A549 treated with Hydrocortisone at 1 μM for 4 hours (cell line): Measurements from ENCODE around the gene KNCN. TPM values are rescaled to one million over a fixed set of nuclear protein-coding genes. Genes with fewer than 3 reads are reported as not detected.

Source experiments
- total RNA-seq: library from RNA; stranded (reverse); fragments of 200-300 nt; extraction: Qiagen RNA extraction; gene quantifications from 5 replicates; pipeline ENCODE4 v1.2.3, GENCODE V29; 2022

Gene KNCN
- total RNA-seq, result not detected in 5 replicates

DNA sequence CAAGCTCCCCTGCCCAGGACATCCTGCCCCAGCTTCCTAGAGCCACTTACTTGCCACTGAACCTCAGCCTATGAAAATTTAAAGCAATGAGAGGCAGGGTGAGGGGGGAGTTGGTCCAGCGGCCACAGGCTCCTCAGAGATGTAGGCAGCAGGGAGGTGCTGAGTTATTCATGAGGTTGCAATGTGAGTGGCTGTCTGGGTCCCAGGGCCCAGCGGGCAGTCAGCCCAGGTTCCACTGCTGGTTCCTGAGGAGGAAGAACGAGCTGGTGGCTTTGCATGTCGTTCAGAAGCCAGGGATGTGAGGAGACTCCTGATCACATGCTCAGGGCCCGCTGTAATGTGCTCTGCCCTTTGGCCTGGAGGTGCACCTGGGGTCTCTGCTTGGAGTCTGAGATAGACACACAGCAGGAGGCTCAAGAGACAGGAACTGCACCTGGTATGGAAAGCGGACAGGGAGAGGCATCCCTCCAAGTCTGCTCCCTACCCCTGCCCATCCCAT lies at the start of gene KNCN:
Gene KNCN (minus strand): TSS at position 51 of the 499 bp plus-strand sequence. CDS start 432 bp downstream, outside the sequence.

Other genes with a start within 250 kb of the KNCN start
- gene LRRC41, start 248.0 kb downstream of the KNCN start, total RNA-seq, result 40.6 to 45.7 TPM (median 42.5 TPM) in 5 replicates
- 391 to 458 TPM (median 415 TPM) in 5 replicates for gene UQCRH, start 247.9 kb downstream of the KNCN start, total RNA-seq
- 11.4 to 14.3 TPM (median 12.5 TPM) in 5 replicates for gene NSUN4, start 210.8 kb downstream of the KNCN start, total RNA-seq
- gene FAAH, start 157.3 kb downstream of the KNCN start, total RNA-seq, result 0.61 to 0.88 TPM (median 0.81 TPM) in 5 replicates
- 0.61 to 0.99 TPM (median 0.87 TPM) in 5 replicates for gene DMBX1, start 61.8 kb downstream of the KNCN start, total RNA-seq
- 18.3 to 23.4 TPM (median 20.1 TPM) in 5 replicates for gene MKNK1, start 52.6 kb upstream of the KNCN start, total RNA-seq
- gene MOB3C, start 65.2 kb upstream of the KNCN start, total RNA-seq, result 3.2 to 4.4 TPM (median 4.1 TPM) in 5 replicates
- gene ATPAF1, start 116.7 kb upstream of the KNCN start, total RNA-seq, result 31.2 to 34.8 TPM (median 33.9 TPM) in 5 replicates
- 0.16 TPM in 1 of 5 replicates, not detected in the others for gene TEX38, start 120.2 kb upstream of the KNCN start, total RNA-seq
- 22.3 to 35.4 TPM (median 25.9 TPM) in 5 replicates for gene EFCAB14, start 167.5 kb upstream of the KNCN start, total RNA-seq
- 0.09 to 0.10 TPM (median 0.10 TPM) in 3 of 5 replicates, not detected in the others for gene CYP4B1, start 247.4 kb upstream of the KNCN start, total RNA-seq